Upper lobe of left lung (tissue), 4 donors: ENCODE results near the gene SMARCD3.

Source experiments
- POLR2A ChIP-seq, 4 donors: fragments of 450-650 bp; IDR thresholded peaks; one replicate each; pipeline ENCODE4 v1.5.1; 2016 to 2017; ENCODE audit warnings: antibody characterized with exemption in 4 of 4, mild to moderate bottlenecking in 2 of 4
- POLR2AphosphoS5 ChIP-seq, 2 donors: sonication (generic); formaldehyde crosslinking; IDR thresholded peaks; one replicate each; pipeline ENCODE4 v1.5.1; 2017; ENCODE audit warnings: antibody characterized with exemption in 2 of 2
- TF ChIP-seq, protein P1 (sequence below), 6 experiments: fragments of 450-650 bp in 4 of 6; fragments of 200-600 bp in 2 of 6; sonication (generic) in 2 of 6; IDR thresholded peaks; one replicate each; pipeline ENCODE4 v1.5.1; 2016 to 2019; ENCODE audit warnings: antibody characterized with exemption in 6 of 6

GRCh38 chr7:151229249-151229648 lies 19.2 kb downstream of the SMARCD3 start:
- TF ChIP-seq POLR2A (IDR thresholded peaks at IDR 0.05) (no peak), POLR2AphosphoS5 (IDR thresholded peaks at IDR 0.05) (no peak)
- TF ChIP-seq, protein P1, sequence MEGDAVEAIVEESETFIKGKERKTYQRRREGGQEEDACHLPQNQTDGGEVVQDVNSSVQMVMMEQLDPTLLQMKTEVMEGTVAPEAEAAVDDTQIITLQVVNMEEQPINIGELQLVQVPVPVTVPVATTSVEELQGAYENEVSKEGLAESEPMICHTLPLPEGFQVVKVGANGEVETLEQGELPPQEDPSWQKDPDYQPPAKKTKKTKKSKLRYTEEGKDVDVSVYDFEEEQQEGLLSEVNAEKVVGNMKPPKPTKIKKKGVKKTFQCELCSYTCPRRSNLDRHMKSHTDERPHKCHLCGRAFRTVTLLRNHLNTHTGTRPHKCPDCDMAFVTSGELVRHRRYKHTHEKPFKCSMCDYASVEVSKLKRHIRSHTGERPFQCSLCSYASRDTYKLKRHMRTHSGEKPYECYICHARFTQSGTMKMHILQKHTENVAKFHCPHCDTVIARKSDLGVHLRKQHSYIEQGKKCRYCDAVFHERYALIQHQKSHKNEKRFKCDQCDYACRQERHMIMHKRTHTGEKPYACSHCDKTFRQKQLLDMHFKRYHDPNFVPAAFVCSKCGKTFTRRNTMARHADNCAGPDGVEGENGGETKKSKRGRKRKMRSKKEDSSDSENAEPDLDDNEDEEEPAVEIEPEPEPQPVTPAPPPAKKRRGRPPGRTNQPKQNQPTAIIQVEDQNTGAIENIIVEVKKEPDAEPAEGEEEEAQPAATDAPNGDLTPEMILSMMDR (IDR thresholded peaks at IDR 0.05): no peak
